Astrocyte of the cerebellum (primary cell): ENCODE results near the gene PCDHB15.
"Not testable (repeated sequence)": the region's sequence is repeated elsewhere in the genome, so short reads cannot be mapped to it uniquely, and the experiment has no call there.

Experiments used
- DNase-seq: peaks from one replicate; pipeline ENCODE4 v3.0.0-alpha.2; 2011; ENCODE audit warnings: low read depth
- H3K4me3 ChIP-seq: 2 replicates; pipeline ENCODE4 v1.5.1; 2011; ENCODE audit warnings: mild to moderate bottlenecking, low read depth, low read length, moderate library complexity
- CTCF ChIP-seq: IDR thresholded peaks from 2 replicates; pipeline ENCODE4 v1.5.1; 2012; ENCODE audit warnings: low read length, low read depth, moderate library complexity, mild to moderate bottlenecking; ENCODE audit errors: missing control alignments
- in situ Hi-C: cut with HindIII; loops from 2 replicates; pipeline ENCODE4 v1.10.0; 2017; ENCODE audit warnings: low sequenced_read_pairs

PCDHB15 gene

GRCh38 chr5:141223112-141223783, 21.9 kb upstream of the PCDHB15 start, which contains the start of gene PCDHB14:
Gene PCDHB14 (plus strand): TSS chr5:141223343. CDS start chr5:141223506, 163 bp downstream.
- in situ Hi-C loops = no loop called here
- no peak for DNase-seq
- no peak for TF ChIP-seq CTCF
- H3K4me3 ChIP-seq = peak within 1 kb of the TSS; percentile 16

DNA sequence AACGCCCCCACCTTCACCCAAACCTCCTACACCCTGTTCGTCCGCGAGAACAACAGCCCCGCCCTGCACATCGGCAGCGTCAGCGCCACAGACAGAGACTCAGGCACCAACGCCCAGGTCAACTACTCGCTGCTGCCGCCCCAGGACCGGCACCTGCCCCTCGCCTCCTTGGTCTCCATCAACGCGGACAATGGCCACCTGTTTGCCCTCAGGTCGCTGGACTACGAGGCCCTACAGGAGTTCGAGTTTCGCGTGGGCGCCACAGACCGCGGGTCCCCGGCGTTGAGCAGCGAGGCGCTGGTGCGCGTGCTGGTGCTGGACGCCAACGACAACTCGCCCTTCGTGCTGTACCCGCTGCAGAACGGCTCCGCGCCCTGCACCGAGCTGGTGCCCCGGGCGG, 20.4 kb upstream of the PCDHB15 start:
- not testable (repeated sequence) for DNase-seq

GRCh38 chr5:141225421-141225820, 19.8 kb upstream of the PCDHB15 start:
- in situ Hi-C loops, H3K4me3 ChIP-seq, DNase-seq: not testable (repeated sequence)

More for the DNA sequence above, 20.4 kb upstream of the PCDHB15 start:
- H3K4me3 ChIP-seq, in situ Hi-C loops: not testable (repeated sequence)

- TF ChIP-seq CTCF = no peak
- no peak for DNase-seq
- in situ Hi-C loops = no loop called here
- H3K4me3 ChIP-seq = no peak overlapping the region
Observed at GRCh38 chr5:141234109-141234667, 11.0 kb upstream of the PCDHB15 start.

- H3K4me3 ChIP-seq, DNase-seq, in situ Hi-C loops: not testable (repeated sequence)
Observed at GRCh38 chr5:141235922-141236321, 9.3 kb upstream of the PCDHB15 start.

DNA sequence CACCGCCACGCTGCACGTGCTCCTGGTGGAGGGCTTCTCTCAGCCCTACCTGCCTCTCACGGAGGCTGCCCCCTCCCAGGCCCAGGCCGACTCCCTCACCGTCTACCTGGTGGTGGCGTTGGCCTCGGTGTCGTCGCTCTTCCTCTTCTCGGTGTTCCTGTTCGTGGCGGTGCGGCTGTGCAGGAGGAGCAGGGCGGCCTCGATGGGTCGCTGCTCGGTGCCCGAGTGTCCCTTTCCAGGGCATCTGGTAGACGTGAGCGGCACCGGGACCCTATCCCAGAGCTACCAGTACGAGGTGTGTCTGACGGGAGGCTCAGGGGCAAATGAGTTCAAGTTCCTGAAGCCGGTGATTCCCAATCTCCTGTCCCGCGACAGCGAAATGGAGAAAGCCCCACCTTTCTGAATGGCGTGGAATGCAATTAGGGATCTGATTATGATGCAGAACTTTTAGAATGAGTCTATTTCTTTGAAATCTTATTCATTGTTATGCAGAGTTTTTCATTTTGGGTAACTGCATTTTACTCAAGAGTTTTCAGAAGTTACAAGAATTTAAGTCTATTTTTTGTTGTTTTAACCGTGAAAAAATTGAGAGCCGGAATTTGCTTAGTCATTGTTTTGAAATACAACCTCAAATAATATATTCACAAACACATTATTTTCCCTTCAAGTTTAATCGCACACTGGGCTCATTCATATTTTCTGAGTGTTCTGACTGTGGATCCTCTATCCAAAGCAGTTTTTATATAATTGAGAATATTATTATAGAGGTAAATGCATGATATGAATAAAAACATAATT, 8.5 kb upstream of the PCDHB15 start:
- no peak for DNase-seq
- TF ChIP-seq CTCF = no peak
- in situ Hi-C loops = no loop called here
- H3K4me3 ChIP-seq = no peak overlapping the region

- TF ChIP-seq CTCF = no peak
- in situ Hi-C loops = no loop called here
- no peak for DNase-seq
- H3K4me3 ChIP-seq = no peak overlapping the region
Observed at GRCh38 chr5:141241496-141241895, 3.7 kb upstream of the PCDHB15 start.

DNA sequence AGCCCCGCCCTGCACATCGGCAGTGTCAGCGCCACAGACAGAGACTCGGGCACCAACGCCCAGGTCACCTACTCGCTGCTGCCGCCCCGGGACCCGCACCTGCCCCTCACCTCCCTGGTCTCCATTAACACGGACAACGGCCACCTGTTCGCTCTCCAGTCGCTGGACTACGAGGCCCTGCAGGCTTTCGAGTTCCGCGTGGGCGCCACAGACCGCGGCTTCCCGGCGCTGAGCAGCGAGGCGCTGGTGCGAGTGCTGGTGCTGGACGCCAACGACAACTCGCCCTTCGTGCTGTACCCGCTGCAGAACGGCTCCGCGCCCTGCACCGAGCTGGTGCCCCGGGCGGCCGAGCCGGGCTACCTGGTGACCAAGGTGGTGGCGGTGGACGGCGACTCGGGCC, 1.8 kb downstream of the PCDHB15 start:
- in situ Hi-C loops = not testable (repeated sequence)

GRCh38 chr5:141247434-141247833, 2.2 kb downstream of the PCDHB15 start:
- in situ Hi-C loops, DNase-seq, H3K4me3 ChIP-seq: not testable (repeated sequence)

More for the DNA sequence above, 1.8 kb downstream of the PCDHB15 start:
- DNase-seq, H3K4me3 ChIP-seq: not testable (repeated sequence)
